Neutrophil (primary cell): ENCODE measurements around the gene TMEM254.

Experiments used
- H3K27ac ChIP-seq: fragments of 200-600 bp; sonication (generic); 2 replicates; pipeline ENCODE4 v1.5.1; 2016; ENCODE audit warnings: mild to moderate bottlenecking, moderate library complexity
- H3K27me3 ChIP-seq: fragments of 200-600 bp; sonication (generic); 2 replicates; pipeline ENCODE4 v1.6.0; 2016; ENCODE audit warnings: mild to moderate bottlenecking
- H3K36me3 ChIP-seq: fragments of 200-600 bp; sonication (generic); 2 replicates; pipeline ENCODE4 v1.5.1; 2017
- H3K4me1 ChIP-seq, 2 experiments: fragments of 200-600 bp in 1 of 2; sonication (generic) in 1 of 2; 1 replicate in 1 of 2; 2 replicates in 1 of 2; pipeline versions ENCODE4 v1.5.1 to v1.6.1; 2013 to 2016; ENCODE audit warnings: low read depth in 1 of 2, low read length in 1 of 2, mild to moderate bottlenecking in 1 of 2, moderate library complexity in 1 of 2; ENCODE audit not compliant: control insufficient read depth in 1 of 2, insufficient read depth in 1 of 2
- H3K4me3 ChIP-seq, 2 experiments: fragments of 200-600 bp in 1 of 2; sonication (generic) in 1 of 2; 1 replicate in 1 of 2; 2 replicates in 1 of 2; pipeline ENCODE4 v1.5.1; 2013 to 2016; ENCODE audit warnings: low read depth in 1 of 2, low read length in 1 of 2, mild to moderate bottlenecking in 1 of 2, moderate library complexity in 1 of 2
- H3K9me3 ChIP-seq: fragments of 200-600 bp; sonication (generic); 2 replicates; pipeline ENCODE4 v1.5.1; 2016
- TF ChIP-seq, protein P1 (sequence below): fragments of 200-600 bp; sonication (generic); IDR thresholded peaks from 2 replicates; pipeline ENCODE4 v1.5.1; 2016; ENCODE audit warnings: antibody characterized with exemption

The TMEM254 gene

DNA sequence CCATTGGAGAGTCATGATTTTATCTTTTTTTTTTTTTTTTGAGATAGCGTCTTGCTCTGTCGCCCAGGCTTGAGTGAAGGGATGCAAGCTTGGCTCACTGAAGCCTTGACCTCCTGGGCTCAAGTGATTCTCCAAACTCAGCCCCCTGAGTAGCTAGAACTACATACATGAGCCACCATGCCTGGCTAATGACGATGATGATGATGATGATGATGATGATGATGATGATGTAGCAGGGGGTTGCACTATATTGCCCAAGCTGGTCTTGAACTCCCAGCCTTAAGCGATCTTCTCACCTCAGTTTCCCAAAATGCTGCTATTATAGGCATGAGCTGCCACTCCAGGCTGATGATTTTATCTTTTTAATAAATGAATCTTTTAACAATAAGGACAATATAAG is 40.2 kb downstream of the TMEM254 start:
- no peaks in the 10 kb centered on the region for H3K9me3 ChIP-seq
- H3K36me3 ChIP-seq = no peaks in the 10 kb centered on the region
- no peak overlapping the region for H3K27ac ChIP-seq
- H3K27me3 ChIP-seq = no peaks in the 10 kb centered on the region
- no peaks in the 10 kb centered on the region for H3K4me1 ChIP-seq
- TF ChIP-seq, protein P1, sequence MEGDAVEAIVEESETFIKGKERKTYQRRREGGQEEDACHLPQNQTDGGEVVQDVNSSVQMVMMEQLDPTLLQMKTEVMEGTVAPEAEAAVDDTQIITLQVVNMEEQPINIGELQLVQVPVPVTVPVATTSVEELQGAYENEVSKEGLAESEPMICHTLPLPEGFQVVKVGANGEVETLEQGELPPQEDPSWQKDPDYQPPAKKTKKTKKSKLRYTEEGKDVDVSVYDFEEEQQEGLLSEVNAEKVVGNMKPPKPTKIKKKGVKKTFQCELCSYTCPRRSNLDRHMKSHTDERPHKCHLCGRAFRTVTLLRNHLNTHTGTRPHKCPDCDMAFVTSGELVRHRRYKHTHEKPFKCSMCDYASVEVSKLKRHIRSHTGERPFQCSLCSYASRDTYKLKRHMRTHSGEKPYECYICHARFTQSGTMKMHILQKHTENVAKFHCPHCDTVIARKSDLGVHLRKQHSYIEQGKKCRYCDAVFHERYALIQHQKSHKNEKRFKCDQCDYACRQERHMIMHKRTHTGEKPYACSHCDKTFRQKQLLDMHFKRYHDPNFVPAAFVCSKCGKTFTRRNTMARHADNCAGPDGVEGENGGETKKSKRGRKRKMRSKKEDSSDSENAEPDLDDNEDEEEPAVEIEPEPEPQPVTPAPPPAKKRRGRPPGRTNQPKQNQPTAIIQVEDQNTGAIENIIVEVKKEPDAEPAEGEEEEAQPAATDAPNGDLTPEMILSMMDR = no peak
- no peak overlapping the region for H3K4me3 ChIP-seq

DNA sequence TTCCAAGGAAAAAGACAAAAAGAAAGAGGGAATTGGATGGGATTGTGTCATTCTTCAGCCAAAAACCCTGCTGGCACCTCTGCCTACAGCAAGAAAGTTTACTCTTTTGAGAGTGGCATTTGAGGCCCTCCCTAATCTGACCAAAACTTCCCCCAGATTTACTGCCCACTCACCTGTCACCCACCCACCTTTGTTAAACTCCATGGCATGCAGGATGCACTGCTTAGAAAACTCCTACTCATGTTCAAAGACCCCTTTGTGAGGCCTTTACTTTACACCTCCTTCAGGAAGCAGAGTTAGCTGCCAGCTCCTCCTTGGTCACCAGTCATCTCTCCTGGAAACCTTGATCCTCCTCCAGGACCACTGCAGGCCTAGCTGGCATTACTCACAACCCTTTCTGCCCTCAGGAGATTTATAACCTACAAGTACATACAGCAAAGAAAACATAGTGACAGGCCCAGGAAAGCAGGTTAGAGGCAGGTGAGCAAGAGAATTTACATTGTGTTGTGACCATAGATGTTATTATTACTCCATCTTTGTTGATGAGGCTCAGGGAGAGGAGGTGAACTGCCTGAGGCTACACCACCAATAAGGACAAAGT is 43.7 kb downstream of the TMEM254 start:
- Histone ChIP-seq H3K9me3 (no peaks in the 10 kb centered on the region), H3K36me3 (no peaks in the 10 kb centered on the region), H3K4me1 (no peaks in the 10 kb centered on the region), H3K4me3 (no peak overlapping the region), H3K27me3 (no peaks in the 10 kb centered on the region), H3K27ac (no peak overlapping the region)
- TF ChIP-seq, protein P1 = no peak

DNA sequence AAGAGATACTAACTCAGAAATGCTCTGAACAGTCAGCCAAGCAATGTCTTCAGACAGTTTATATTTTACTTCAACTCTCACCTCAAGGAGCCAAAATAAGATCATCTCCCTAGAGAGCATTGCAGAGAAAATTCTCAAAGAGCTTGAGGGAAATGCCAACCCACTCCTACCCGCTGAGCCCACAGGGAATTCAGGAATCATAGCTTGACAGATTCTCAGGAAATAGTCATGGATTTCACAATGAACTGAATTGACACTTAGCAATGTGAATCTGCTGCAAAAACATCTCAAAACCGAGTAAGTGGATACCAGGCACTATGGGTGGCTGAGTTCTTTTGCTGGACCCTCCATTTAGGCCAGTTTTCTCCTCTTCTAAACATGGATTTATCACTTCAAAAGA is 44.3 kb downstream of the TMEM254 start:
- TF ChIP-seq, protein P1 = no peak
- H3K27ac ChIP-seq = no peak overlapping the region

DNA sequence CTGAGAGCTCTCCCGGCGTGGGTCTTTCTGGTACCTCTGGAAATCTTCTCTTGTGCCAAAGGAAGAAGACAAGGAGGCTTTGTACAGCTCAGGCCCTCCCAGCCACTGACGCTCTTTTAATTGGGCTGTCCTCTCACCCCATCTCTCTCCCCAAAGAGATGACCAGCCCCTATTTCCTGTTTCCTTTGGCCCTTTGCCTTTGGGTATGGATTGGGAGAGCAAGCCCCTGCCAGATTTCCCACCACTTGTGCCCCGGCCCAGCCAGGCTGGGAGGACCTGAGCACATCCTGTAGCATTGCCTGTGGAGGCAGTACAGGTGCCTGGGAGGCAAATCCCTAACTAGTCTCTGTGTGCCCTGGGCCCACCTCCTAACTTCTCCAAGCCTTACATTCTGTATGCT is 48.4 kb downstream of the TMEM254 start:
- no peaks in the 10 kb centered on the region for H3K9me3 ChIP-seq
- no peaks in the 10 kb centered on the region for H3K4me1 ChIP-seq
- H3K36me3 ChIP-seq = no peaks in the 10 kb centered on the region
- no peak overlapping the region for H3K4me3 ChIP-seq
- H3K27ac ChIP-seq = no peak overlapping the region
- H3K27me3 ChIP-seq = peaks cover 20% of the 10 kb centered on the region
- TF ChIP-seq, protein P1 = no peak

More for the DNA sequence above, 44.3 kb downstream of the TMEM254 start:
- no peaks in the 10 kb centered on the region for H3K27me3 ChIP-seq
- no peaks in the 10 kb centered on the region for H3K4me1 ChIP-seq
- no peak overlapping the region for H3K4me3 ChIP-seq
- no peaks in the 10 kb centered on the region for H3K36me3 ChIP-seq
- no peaks in the 10 kb centered on the region for H3K9me3 ChIP-seq

DNA sequence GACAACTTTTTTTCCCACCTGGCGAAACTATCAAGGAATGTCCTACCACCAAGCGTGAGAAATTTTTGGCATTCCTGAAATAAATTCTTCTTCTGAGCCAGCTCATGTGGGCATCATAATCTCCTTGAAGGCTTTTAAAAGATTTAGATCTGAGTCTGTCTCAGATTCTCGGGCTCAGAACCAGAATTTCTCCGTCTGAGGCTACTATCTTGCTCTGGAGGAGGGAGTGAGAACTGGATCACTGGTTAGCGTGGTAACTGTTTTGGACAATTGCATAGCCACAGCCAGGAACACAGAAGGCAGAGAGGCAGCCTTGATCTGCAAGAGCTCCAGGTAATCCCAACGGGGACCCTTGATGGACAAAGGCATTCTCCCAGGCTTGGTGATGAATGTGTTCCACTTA is 53.0 kb downstream of the TMEM254 start:
- peaks cover 0 to 5% of the 10 kb centered on the region in 2 experiments for H3K4me1 ChIP-seq
- TF ChIP-seq, protein P1 = no peak
- no peaks in the 10 kb centered on the region for H3K36me3 ChIP-seq
- H3K9me3 ChIP-seq = no peaks in the 10 kb centered on the region
- H3K27me3 ChIP-seq = peaks cover 58% of the 10 kb centered on the region
- no peak overlapping the region for H3K4me3 ChIP-seq
- no peak overlapping the region for H3K27ac ChIP-seq
